SH-SY5Y (cell line): ENCODE measurements around the gene NCL.

Experiments
- GATA2 ChIP-seq: IDR thresholded peaks from 2 replicates; pipeline ENCODE4 v1.6.1; 2011; ENCODE audit warnings: mild to moderate bottlenecking, low read depth, low read length
- GATA3 ChIP-seq: IDR thresholded peaks from 2 replicates; pipeline ENCODE4 v1.6.1; 2011; ENCODE audit warnings: low read depth, mild to moderate bottlenecking, low read length, moderate library complexity

- TF ChIP-seq GATA2 (no peak), GATA3 (no peak)
Measured at GRCh38 chr2:231483398-231484329, 19.4 kb upstream of the NCL start.
